Activated CD4-positive, alpha-beta T cell treated with anti-CD3 and anti-CD28 coated beads, Interleukin-2, Interleukin-4, amounts not matched to agents 100 ng/mL and 50 ng/mL, durations not matched to agents 16 hours and 8 hours (primary cell): ENCODE measurements around the gene TAF1B.
A peak's percentile ranks its signal among the peaks of the same experiment; 100 is the strongest.
"Not testable (repeated sequence)": the region's sequence is repeated elsewhere in the genome, so short reads cannot be mapped to it uniquely, and the experiment has no call there.

ENCODE experiments used
- DNase-seq: peaks from one replicate; pipeline ENCODE4 v3.0.0-alpha.2; 2020; ENCODE audit warnings: low spot score

TAF1B gene

GRCh38 chr2:9831670-9832069 lies 11.6 kb upstream of the TAF1B start:
- DNase-seq: no peak

DNA sequence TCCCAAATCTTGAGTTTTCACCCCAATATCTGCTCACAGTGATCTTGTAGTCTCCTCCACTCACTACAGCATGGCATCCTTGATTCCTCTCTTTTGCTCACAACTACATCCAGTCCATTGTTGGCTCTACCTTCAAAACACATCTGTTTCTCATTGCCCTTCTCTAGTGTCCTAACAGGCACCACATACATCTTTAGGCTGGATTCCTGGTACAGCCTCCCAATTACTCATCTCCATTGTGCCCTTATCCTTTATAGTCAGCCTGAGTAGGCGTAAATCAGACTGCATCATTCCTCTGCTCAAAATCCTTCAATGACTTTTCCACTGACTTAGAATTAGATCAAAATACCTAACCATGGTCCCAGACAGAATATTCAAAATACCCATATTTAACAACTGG lies 10.7 kb upstream of the TAF1B start:
- no peak for DNase-seq

- not testable (repeated sequence) for DNase-seq
These were observed 8.2 kb upstream of the TAF1B start for GRCh38 chr2:9835068-9835467.

DNA sequence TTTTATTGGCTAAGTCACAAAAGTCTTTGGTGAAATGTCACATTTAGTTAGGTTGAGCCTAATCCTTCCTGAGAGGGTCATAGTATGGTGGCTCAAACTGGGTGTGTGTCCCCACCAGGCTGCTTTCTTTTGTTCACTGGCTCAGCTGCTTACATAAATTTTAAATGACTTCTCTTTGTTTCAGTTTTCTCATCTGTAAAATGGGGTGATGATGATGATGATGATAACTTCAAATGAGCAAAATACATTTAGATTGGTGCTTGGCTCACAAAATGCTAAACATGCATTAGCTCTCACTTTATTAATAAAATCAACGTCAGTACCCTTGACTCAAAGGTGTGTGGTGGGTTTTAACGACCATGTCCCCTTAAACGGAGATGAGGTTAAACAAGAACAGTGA lies 7.2 kb upstream of the TAF1B start:
- DNase-seq: no peak

GRCh38 chr2:9836517-9836916 lies 6.8 kb upstream of the TAF1B start:
- no peak for DNase-seq

DNA sequence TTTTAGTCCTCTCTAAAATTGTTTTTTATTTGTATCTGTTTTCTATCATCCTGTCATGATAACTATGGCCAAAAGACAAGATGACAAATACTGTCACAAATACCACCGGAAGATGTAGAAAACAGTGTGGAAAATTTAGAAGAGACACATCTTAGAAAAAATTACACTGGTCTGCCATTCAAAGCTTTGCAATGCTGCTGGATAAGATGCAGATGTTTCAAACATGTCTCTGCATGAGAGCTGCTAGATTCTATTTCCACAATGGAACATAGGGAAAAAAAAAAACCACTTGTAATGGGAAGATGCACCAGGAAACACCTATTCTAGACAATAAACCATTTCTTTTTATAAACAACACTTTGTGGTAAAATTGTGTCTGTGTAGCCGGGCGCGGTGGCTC lies 5.8 kb upstream of the TAF1B start:
- DNase-seq: no peak

DNA sequence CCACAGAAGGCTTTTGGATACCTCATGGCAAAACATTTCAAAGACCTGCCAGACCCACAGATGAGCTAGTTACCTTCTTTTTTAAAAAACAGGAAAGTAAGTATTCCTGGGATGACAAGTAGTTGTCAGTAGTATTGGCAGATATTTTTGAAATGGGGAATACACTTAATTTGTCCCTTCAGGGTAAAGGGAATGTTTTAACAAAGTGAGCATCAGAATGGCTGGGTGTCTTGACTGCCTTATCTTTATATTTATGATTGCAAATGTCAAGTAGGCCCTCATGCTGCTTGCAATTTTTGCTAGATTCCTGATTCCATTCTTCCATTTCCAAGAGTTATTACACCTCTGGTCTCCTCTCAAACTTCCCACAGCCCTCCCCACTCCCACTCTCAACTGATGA lies 4.9 kb upstream of the TAF1B start:
- DNase-seq: no peak

GRCh38 chr2:9842487-9843228 lies 616 bp upstream of the TAF1B start:
- DNase-seq: no peak

GRCh38 chr2:9844036-9844483 lies 786 bp downstream of the TAF1B start:
- DNase-seq: peak; percentile 9

- DNase-seq: peak; percentile 52
These were observed 1.3 kb downstream of the TAF1B start for GRCh38 chr2:9844576-9844975.

GRCh38 chr2:9846554-9846953 lies 3.3 kb downstream of the TAF1B start:
- no peak for DNase-seq

DNA sequence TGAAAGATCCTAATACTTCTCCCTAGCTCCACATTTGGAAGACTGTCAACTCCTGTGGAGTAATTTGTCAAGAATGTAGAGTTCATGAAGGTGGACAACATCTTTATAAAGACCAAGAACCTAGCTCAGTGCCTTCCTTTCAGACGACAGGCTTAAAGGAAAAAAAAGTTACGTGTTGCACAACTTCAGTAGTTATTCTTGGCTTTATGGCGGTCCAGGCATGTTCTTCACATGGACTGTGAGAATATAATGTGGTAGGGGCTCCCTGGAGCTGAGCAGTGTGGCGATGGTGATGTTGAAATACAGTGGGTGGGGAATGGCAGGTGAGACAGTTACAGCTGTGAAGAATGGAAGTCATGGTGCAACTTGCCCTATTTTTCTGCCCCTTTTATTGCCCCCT lies 3.9 kb downstream of the TAF1B start:
- DNase-seq: no peak

DNA sequence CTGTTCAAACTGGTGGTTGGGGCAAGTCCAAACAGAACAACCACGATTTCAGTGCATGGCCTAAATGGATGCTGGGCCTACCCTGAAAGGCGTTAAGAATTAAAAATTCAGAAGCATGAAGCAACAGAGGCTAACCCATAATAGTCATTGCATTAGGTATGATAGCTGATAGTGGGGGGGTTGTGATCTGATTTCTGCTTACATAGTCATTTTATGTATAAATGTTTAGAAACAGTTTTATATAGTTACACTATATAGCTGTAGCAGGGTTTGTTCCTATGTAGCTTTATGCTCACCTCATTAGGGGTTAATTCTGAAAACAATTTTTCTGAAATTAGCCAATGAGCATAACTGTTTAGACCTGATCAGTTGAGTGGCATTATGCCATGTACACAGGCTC lies 9.6 kb downstream of the TAF1B start:
- DNase-seq: no peak

DNA sequence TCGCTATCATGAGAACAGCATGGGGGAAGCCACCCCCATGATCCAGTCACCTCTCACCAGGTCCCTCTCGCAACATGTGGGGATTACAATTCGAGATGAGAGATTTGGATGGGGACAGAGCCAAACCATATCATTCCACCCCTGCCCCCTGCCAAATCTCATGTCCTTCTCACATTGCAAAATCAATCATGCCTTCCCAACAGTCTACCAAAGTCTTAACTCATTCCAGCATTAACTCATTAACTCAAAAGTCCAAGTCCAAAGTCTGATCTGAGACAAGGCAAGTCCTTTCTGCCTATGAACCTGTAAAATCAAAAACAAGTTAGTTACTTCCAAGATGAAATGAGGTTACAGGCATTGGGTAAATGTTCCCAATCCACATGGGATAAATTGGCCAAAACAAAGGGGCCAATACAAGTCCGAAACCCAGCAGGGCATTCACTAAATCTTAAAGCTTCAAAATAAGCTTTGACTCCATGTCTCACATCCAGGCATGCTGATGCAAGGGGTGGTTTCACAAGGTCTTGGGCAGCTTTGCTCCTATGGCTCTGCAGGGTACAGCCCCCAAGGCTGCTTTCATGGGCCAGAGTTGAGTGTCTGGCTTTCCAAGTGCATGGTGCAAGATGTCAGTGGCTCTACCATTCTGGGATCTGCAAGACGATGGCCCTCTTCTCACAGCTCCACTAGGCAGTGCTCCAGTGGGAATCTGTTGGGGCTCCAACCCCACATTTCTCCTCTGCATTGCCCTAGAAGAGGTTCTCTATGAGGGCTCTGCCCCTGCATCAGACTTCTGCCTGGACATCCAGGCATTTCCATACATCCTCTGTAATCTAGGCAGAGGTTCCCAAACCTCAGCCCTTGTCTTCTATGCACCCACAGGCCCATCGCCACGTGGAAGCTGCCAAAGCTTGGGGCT lies 14.8 kb downstream of the TAF1B start:
- DNase-seq: no peak

DNA sequence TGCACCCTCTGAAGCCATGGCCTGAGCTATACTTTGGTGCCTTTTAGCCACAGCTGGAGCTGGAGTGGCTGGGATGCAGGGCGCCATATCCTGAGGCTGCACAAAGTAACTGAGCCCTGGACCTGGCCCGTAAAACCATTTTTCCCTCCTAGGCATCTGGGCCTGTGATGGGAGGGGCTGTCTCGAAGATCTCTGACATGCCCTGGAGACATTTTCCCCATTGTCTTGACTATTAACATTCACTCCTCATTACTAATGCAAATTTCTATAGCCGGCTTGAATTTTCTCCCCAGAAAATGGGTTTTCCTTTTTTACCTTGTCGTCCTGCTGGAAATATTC lies 15.4 kb downstream of the TAF1B start:
- no peak for DNase-seq

DNA sequence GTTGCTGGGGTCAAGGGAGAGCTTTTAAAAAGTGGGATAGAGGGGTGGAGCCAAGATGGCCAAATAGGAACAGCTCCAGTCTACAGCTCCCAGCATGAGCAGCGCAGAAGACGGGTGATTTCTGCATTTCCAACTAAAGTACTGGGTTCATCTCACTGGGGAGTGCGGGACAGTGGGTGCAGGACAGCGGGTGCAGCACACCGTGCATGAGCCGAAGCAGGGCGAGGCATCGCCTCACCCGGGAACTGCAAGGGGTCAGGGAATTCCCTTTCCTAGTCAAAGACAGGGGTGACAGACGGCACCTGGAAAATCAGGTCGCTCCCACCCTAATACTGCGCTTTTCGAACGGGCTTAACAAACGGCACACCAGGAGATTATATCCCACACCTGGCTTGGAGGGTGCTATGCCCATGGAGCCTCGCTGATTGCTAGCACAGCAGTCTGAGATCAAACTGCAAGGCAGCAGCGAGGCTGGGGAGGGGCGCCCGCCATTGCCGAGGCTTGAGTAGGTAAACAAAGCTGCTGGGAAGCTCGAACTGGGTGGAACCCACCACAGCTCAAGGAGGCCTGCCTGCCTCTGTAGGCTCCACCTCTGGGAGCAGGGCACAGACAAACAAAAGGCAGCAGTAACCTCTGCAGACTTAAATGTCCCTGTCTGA lies 17.8 kb downstream of the TAF1B start:
- DNase-seq: not testable (repeated sequence)

GRCh38 chr2:9867881-9868280 lies 24.6 kb downstream of the TAF1B start:
- DNase-seq: no peak

DNA sequence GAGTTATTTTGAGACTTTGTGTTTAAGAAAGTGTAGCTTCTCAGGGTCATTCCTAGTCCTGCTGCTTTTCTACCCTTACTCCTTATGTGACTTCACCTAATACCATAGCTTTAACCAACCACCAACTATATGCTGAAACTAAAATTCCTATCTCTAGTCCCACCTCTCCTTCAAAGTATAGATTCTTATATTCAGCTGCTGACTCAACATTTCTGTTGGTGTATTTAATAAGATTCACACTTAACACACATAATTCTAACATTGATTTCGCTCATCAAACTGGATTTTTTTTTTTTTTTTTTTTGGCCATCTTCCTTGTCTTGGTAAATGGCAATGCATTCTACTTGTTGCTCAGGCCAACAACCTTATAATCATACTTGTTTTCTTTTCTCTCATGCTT lies 30.1 kb downstream of the TAF1B start:
- no peak for DNase-seq

GRCh38 chr2:9877026-9877425 lies 33.8 kb downstream of the TAF1B start:
- DNase-seq: no peak

DNA sequence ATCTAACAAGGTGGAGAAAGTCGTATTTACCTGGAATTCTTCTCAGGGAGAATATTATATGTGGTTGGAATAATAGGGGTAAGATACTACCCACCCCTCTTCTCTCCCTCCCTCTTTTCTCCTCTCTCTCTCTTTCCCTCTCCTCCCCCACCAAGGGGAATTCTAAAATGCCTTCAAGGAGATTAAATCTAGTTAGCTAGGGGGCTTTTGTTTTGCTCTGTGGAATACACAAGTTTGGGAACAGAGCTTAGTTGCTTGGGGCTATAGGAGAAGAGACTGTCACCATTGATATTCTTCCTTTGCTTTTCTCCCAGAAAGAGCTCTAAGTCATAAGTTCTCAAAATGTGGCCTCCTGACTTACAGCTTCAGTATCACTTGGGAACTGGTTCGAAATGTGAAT lies 34.5 kb downstream of the TAF1B start:
- DNase-seq: no peak

- DNase-seq: no peak
These were observed 36.4 kb downstream of the TAF1B start for GRCh38 chr2:9879455-9880194.

GRCh38 chr2:9883897-9884296 lies 40.6 kb downstream of the TAF1B start:
- no peak for DNase-seq
